Heart left ventricle (tissue), 16 donors: ENCODE data around the gene PHLPP1. TPM values are rescaled to one million over a fixed set of nuclear protein-coding genes. Genes with fewer than 3 reads are reported as not detected.

Source experiments
- ATAC-seq, 4 donors: fragments of 200-7000 bp; cut with Tn5 transposase; one replicate each; pipeline ENCODE4 v1.9.1; 2020 to 2022; ENCODE audit warnings: moderate library complexity in 4 of 4, mild to moderate bottlenecking in 3 of 4, moderate number of reproducible peaks in 1 of 4
- DNase-seq, 5 donors: peaks; one replicate each; pipeline ENCODE4 v3.0.0-alpha.2; 2020
- H3K27ac ChIP-seq, 12 donors: fragments of 200-600 bp; sonication (generic) in 4 of 12; one replicate each; pipeline versions ENCODE4 v1.5.0 to v1.8.0; 2016 to 2022; ENCODE audit warnings: mild to moderate bottlenecking in 2 of 12
- H3K27me3 ChIP-seq, 9 donors: fragments of 200-600 bp; sonication (generic) in 2 of 9; one replicate each; pipeline versions ENCODE4 v1.5.1 to v1.8.0; 2016 to 2022; ENCODE audit warnings: mild to moderate bottlenecking in 3 of 9
- H3K36me3 ChIP-seq, 9 donors: fragments of 200-600 bp; sonication (generic) in 2 of 9; one replicate each; pipeline versions ENCODE4 v1.5.0 to v1.8.0; 2018 to 2022; ENCODE audit warnings: mild to moderate bottlenecking in 2 of 9
- H3K4me1 ChIP-seq, 12 donors: fragments of 200-600 bp; sonication (generic) in 4 of 12; one replicate each; pipeline versions ENCODE4 v1.5.0 to v1.8.0; 2016 to 2022; ENCODE audit warnings: mild to moderate bottlenecking in 3 of 12
- H3K4me3 ChIP-seq, 12 donors: fragments of 200-600 bp; sonication (generic) in 4 of 12; one replicate each; pipeline versions ENCODE4 v1.5.0 to v1.8.0; 2017 to 2022; ENCODE audit warnings: mild to moderate bottlenecking in 9 of 12, moderate library complexity in 4 of 12
- H3K9me3 ChIP-seq, 12 donors: fragments of 200-600 bp; sonication (generic) in 4 of 12; one replicate each; pipeline versions ENCODE4 v1.5.0 to v1.8.0; 2016 to 2022; ENCODE audit warnings: mild to moderate bottlenecking in 1 of 12
- POLR2A ChIP-seq, 2 donors: fragments of 450-650 bp; IDR thresholded peaks; one replicate each; pipeline ENCODE4 v1.6.1; 2017; ENCODE audit warnings: antibody characterized with exemption in 2 of 2, mild to moderate bottlenecking in 2 of 2, moderate library complexity in 2 of 2
- WGBS, 4 donors: extraction: QIAGEN DNeasy Blood & Tissue Kit in 2 of 4; methylation state at CpG; one replicate each; pipeline versions ENCODE4 v1.1.5 to v1.1.7; 2013 to 2018; 5-methylcytosine and 5-hydroxymethylcytosine counted together
- intact Hi-C, 10 donors: fragments of 100-400 bp; cut with DNase I; formaldehyde crosslinking; loops; one replicate each; pipeline versions ENCODE4 v1.11.1 to v1.14.2; 2022
- polyA plus RNA-seq, 2 donors: library from polyadenylated mRNA; stranded (reverse); fragments of 200-250 nt; gene quantifications; one replicate each; pipeline ENCODE4 v1.2.3, GENCODE V29; 2013
- total RNA-seq, 9 donors: library from RNA; depleted of rRNA in 2 of 9; stranded (reverse); fragments of >200 nt in 2 of 9; fragmentation: NEBNext Ultra II Directional in 3 of 9; extraction: Animal tissue kit (Norgen Biotek cat#: 25700) in 3 of 9; gene quantifications; one replicate each; pipeline versions ENCODE4 v1.1.0 to v1.2.4, GENCODE V29; 2016 to 2023
- TF ChIP-seq, protein P1 (sequence below), 12 donors: fragments of 200-600 bp; sonication (generic) in 4 of 12; IDR thresholded peaks; one replicate each; pipeline versions ENCODE4 v1.5.0 to v1.8.0; 2018 to 2022; ENCODE audit warnings: antibody characterized with exemption in 12 of 12, mild to moderate bottlenecking in 5 of 12
- donor health status: ischemic (EF 13 %, LVEDD 7.1; RV severe dilation, severe dysfunction).
- donor health status: healthy with polysubstance abuse.
- donor health status: DM: no; HTN: yes; CAD: no.
- donor health status: DM: no; HTN: no; CAD: no.
- donor health status: ischemic (EF 25% LVEDD 6.9; RV normal size, moderate dysfunction).
- donor health status: ischemic (EF 25% LVEDD 5.7; RV mildly dilated, moderate dysfunction).
- donor health status: healthy.
- donor health status: DM: yes; HTN: yes; CAD: no.
- donor health status: ischemic (EF 35%, LVEDD 5.7; RV mildly dilated, moderate dysfunction).
- donor health status: nonischemic (EF 11% LVEDD 7.7; RV severe dilation, severe dysfunction).
- donor health status: DM: yes; HTN: yes; CAD: no.
- donor health status: PGD.
- donor health status: ischemic (EF 29% LVEDD 5.4; RV normal size, mild dysfunction).
- donor health status: nonischemic (EF 23%, LVEDD 6.1; RV moderate dilation, normal function).

The PHLPP1 gene
- total and polyA plus RNA-seq, 11 donors = 1.7 to 11.1 (median 6.2) TPM

DNA sequence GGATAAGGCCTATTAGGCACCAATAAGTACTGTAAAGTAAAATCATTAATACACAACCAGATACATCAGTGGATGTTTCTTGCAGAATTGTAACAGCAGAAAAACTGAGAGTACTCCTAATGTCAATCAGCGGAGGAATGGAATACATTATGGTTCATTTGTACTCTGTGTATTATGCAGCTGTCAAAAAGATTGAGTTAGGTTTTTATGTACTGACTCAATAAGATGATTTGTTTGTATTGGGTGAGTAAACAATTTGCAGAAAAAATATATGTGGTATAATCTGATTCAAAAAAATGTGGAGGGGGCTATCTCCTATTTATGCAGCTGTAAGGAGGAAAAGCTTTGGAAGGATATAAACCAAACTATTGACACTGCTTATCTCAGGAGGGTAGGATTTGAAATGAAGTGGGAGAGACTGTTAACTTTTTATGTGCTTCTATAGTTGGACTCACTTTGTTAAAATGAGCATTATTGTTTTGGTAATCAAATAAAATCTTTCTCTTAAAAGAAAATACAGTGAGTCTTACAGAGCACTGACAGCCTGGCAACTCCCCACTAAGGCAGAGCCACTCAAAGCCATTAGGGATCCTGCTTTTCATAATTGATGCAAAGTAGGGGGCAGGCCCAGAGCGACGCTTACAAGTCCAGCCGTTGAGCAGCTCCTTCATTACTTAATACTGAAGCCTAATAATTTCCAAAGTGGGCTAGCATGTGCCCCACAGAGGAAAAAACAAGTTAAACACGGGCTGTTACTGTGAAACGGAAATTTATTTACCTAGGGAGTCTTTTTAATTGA lies 168.8 kb downstream of the PHLPP1 start:
- Histone ChIP-seq H3K36me3 (no peaks in the 10 kb centered on the region), H3K27ac (no peak overlapping the region), H3K4me3 (no peak overlapping the region), H3K27me3 (no peaks in the 10 kb centered on the region), H3K9me3 (no peaks in the 10 kb centered on the region), H3K4me1 (peaks cover 0 to 16% (median 4%) of the 10 kb centered on the region in 12 donors)
- TF ChIP-seq POLR2A (IDR thresholded peaks at IDR 0.05) = no peak
- TF ChIP-seq, protein P1, sequence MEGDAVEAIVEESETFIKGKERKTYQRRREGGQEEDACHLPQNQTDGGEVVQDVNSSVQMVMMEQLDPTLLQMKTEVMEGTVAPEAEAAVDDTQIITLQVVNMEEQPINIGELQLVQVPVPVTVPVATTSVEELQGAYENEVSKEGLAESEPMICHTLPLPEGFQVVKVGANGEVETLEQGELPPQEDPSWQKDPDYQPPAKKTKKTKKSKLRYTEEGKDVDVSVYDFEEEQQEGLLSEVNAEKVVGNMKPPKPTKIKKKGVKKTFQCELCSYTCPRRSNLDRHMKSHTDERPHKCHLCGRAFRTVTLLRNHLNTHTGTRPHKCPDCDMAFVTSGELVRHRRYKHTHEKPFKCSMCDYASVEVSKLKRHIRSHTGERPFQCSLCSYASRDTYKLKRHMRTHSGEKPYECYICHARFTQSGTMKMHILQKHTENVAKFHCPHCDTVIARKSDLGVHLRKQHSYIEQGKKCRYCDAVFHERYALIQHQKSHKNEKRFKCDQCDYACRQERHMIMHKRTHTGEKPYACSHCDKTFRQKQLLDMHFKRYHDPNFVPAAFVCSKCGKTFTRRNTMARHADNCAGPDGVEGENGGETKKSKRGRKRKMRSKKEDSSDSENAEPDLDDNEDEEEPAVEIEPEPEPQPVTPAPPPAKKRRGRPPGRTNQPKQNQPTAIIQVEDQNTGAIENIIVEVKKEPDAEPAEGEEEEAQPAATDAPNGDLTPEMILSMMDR (IDR thresholded peaks at IDR 0.05) = no peak
- 86 to 91% (median 89%) methylated on average over 6 of the region's 6 CpGs for WGBS, 4 donors
- DNase-seq (no peak), ATAC-seq (no peak)
- intact Hi-C loops = loop anchor here in 2 of 10 donors (5.0 to 10.0 kb wide), 2 partner anchors 51 to 167 kb away; partner anchors contain the start of gene PHLPP1 (in 1 of the 2)

DNA sequence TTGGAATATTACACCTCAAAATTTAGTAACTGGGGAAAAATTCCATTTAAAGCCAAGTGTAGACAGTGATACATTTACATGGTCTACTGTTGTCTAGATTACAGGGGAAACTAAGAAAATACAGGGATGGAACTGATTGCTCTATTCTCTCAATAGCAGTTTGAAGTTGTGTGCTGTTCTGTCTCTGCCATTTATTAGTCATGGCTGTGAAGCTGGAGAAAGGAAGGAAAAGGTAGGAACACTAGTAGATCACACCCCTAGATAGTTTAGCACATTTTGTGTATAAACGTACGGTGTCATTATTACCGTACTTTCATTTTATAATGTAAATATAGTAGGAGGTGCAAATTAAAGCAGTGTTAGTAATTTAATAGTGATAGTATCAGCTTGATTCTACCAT lies 170.5 kb downstream of the PHLPP1 start:
- ATAC-seq = peak in 1 of 4 donors; percentile 28
- Histone ChIP-seq H3K27me3 (no peaks in the 10 kb centered on the region), H3K4me3 (no peak overlapping the region), H3K27ac (no peak overlapping the region), H3K4me1 (peaks cover 0 to 14% (median 4%) of the 10 kb centered on the region in 12 donors), H3K9me3 (no peaks in the 10 kb centered on the region), H3K36me3 (no peaks in the 10 kb centered on the region)
- 66 to 71% (median 68%) methylated on average over 3 of the region's 3 CpGs for WGBS, 4 donors
- intact Hi-C loops = loop anchor here in 1 of 10 donors (10.0 kb wide), 1 partner anchor 49 kb away; no protein-coding TSS in a partner anchor
- DNase-seq = no peak
- no peak for TF ChIP-seq POLR2A (IDR thresholded peaks at IDR 0.05)
- TF ChIP-seq, protein P1 (IDR thresholded peaks at IDR 0.05) = no peak

DNA sequence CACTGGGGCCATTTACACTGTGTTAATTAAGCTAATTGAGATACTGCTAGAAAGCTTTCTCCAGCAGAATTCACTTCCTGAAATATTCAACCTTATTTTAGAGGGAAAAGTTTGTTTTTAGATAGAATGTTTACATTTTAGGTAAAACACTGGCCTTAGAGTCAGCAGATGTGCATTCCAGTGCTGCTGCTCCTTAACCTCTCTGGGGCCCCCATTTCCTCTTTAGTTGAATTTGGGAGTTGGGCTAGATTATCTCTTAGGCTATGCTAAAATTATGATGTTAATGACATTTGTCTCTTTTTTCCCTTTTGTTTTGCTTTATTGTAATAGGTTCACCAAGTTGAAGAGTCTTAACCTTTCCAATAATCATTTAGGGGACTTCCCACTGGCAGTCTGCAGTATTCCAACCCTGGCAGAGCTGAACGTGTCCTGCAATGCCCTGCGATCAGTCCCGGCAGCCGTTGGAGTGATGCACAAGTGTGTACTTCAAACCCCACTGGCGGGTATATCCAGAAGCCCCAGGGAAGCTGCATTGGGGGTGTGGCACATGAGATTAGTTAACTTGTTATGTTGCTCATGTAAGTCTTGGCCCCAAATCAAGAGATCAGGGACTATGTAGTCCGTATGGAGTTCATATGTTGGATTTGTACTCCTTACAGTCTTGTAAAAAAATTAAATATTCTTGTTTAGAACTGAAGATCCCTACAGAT lies 179.5 kb downstream of the PHLPP1 start:
- Histone ChIP-seq H3K27me3 (no peaks in the 10 kb centered on the region), H3K36me3 (peaks cover 0 to 44% (median 6%) of the 10 kb centered on the region in 9 donors), H3K4me1 (no peaks in the 10 kb centered on the region), H3K27ac (no peak overlapping the region), H3K9me3 (no peaks in the 10 kb centered on the region), H3K4me3 (no peak overlapping the region)
- ATAC-seq (no peak), DNase-seq (no peak)
- TF ChIP-seq, protein P1 (IDR thresholded peaks at IDR 0.05) = no peak
- TF ChIP-seq POLR2A (IDR thresholded peaks at IDR 0.05) = no peak
- intact Hi-C loops = no loop called here
- WGBS, 4 donors = 58 to 81% (median 63%) methylated on average over 6 of the region's 6 CpGs

DNA sequence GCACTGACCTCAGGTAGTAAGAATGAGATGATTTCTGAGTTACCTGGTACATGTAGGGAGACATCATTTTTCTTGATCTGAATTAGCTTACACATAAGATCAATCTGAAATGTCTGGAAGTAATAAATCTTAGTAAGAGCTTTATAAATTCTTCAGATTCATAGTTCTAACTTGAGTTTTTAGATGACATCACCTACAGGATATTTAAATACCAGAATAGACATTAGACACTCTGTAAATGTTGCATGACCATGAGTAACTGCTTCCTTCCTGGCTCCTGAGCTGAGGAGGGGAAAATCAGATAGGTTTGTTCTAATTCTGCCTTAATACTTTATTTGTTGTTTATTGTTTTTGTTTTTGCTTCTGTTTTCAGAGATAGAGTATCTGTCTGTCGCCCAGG lies 181.8 kb downstream of the PHLPP1 start:
- ATAC-seq (no peak), DNase-seq (no peak)
- Histone ChIP-seq H3K4me1 (no peaks in the 10 kb centered on the region), H3K36me3 (peaks cover 0 to 47% (median 6%) of the 10 kb centered on the region in 9 donors), H3K27ac (no peak overlapping the region), H3K9me3 (no peaks in the 10 kb centered on the region), H3K27me3 (no peaks in the 10 kb centered on the region), H3K4me3 (no peak overlapping the region)
- WGBS, 4 donors = 81 to 96% (median 91%) methylated on average over 1 of the region's 1 CpG
- intact Hi-C loops = no loop called here
- TF ChIP-seq POLR2A (IDR thresholded peaks at IDR 0.05) = no peak
- TF ChIP-seq, protein P1 (IDR thresholded peaks at IDR 0.05) = no peak
